GM10248 (cell line): ENCODE data around the gene TTC33.

ENCODE experiments used
- CTCF ChIA-PET: fragments of 300-600 bp; sonication (Branson Sonifier 250); formaldehyde crosslinking; extraction: SDS; loops from one replicate; lab custom pipeline; 2021; ENCODE audit warnings: antibody characterized with exemption; lab: Yijun Ruan, JAX
- POLR2A ChIA-PET: fragments of 350-650 bp; sonication (Branson Sonifier 250); formaldehyde crosslinking; extraction: SDS; loops from one replicate; lab custom pipeline; 2020; ENCODE audit warnings: antibody characterized with exemption; lab: Yijun Ruan, JAX
- DNase-seq: peaks from one replicate; pipeline ENCODE4 v3.0.0; 2012; ENCODE audit errors: extremely low spot score
- CTCF ChIP-seq: IDR thresholded peaks from 2 replicates; pipeline ENCODE4 v1.5.1; 2012; ENCODE audit warnings: mild to moderate bottlenecking, low read depth; ENCODE audit errors: extremely low read depth, missing control alignments, control extremely low read depth

TTC33 gene

DNA sequence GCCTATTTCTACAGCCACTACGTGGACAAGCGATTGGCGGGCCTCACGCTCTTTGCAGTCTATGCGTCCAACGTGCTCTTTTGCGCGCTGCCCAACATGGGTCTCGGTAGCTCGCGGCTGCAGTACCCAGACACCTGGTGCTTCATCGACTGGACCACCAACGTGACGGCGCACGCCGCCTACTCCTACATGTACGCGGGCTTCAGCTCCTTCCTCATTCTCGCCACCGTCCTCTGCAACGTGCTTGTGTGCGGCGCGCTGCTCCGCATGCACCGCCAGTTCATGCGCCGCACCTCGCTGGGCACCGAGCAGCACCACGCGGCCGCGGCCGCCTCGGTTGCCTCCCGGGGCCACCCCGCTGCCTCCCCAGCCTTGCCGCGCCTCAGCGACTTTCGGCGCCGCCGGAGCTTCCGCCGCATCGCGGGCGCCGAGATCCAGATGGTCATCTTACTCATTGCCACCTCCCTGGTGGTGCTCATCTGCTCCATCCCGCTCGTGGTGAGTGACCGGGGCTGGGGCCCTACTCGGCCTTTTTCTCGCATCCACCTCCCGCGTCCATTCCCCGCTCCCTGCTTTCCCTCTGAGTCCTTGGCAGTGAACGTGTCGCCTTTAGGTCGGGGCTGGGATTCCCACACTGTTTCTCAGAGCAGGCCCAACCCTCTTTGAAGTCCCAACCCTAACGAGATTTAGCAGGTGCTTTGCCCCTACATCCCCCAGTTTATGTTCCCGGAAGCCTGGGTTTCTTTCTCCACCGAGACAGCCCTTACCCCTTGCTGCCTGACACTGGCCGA, 74.2 kb downstream of the TTC33 start:
- POLR2A ChIA-PET = no interaction called here
- CTCF ChIA-PET = interaction anchor here (5.5 kb wide), 1 partner anchor 733 kb away, joined by 34 read pairs; no protein-coding TSS in a partner anchor
- DNase-seq = peak; percentile 19
- no peak for TF ChIP-seq CTCF

GRCh38 chr5:40680741-40681362, 74.9 kb downstream of the TTC33 start:
- ChIA-PET CTCF (interaction anchor here (0.7 to 1.1 kb wide), 2 partner anchors 19 to 291 kb away, joined by 3 read pairs; no protein-coding TSS in a partner anchor), POLR2A (no interaction called here)
- TF ChIP-seq CTCF = no peak
- peak; percentile 22 for DNase-seq

- DNase-seq = peak; percentile 10
- ChIA-PET CTCF (interaction anchor here (0.7 to 1.7 kb wide), 3 partner anchors 20 to 290 kb away, joined by 3 to 5 read pairs (median 3); no protein-coding TSS in a partner anchor), POLR2A (no interaction called here)
- TF ChIP-seq CTCF = no peak
Measured at GRCh38 chr5:40679913-40680681, 75.7 kb downstream of the TTC33 start, which contains the start of gene PTGER4. TSS of gene PTGER4 (plus strand) at chr5:40679915. CDS start at chr5:40680994, 1,079 bp downstream.

DNA sequence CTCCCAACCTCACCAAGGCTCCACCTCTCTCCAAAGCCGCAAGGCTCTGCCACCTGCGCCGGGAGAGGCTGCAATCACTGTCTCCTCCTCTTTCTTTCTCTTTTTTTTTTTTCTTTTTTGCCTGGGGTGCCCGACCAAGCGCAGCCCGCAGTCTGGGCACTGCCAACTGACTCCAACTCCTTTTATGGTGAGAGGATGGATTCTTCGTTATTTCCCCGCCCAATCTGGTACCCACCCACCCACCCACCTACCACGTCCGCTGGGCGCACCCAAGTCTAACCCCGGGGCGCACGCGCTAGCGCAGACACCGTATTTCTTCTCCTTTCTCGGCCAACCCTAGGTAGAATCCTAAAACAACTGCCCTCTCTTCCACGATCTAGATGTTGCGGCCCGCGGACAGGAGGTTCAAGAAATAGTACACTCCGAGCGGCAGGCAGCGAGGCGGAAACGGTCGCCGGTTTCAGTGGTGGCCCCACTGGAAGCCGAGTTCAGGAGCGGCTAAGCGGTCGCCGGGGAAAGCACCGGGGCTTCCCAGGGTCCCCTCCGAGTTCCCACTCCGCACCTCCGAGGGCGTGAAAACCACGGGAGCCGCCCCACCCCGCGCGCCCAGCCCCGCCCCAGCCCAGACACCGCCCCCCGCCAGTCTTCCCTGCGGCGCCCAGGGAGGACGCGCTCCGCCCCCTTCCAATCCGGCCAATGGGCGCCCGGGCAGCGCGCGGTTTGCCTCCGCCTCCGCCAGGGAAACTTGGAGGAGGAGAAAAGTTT, 76.4 kb downstream of the TTC33 start:
- POLR2A ChIA-PET = no interaction called here
- peak; percentile 87 for DNase-seq
- no peak for TF ChIP-seq CTCF
- CTCF ChIA-PET = interaction anchor here (1.1 to 1.7 kb wide), 2 partner anchors 56 to 289 kb away, joined by 3 to 5 read pairs; no protein-coding TSS in a partner anchor

DNA sequence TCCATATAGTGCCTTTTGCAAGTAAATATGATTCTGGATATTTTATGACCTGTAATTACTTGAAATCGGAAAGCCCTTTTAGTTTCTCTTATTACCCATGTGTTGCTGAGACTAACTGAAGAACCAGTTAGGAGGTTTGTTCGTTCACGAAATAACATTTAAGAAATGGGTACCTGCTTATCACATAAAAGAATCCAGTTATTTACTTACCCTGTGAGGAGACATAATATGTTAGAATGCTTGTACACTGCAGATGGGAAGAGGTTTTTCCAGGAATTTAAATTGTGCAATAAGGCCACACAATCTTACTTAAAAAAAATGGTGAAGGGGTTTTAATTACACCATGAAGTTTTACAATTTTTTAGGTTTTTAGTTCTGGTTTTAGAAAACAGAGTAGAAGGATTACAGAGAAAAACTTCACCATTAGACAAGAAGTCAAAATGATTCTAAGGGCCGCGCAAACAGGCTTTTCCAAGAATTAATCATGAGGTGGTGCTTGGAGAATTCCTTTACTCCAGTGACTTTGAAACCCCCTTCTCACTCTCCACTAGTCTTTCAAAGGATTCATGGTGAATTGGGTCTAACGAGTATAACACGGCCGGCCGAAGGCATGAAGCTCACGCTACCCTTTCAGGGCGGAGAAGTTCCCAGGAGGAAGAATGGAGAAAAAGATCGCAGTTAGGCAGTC, 77.2 kb downstream of the TTC33 start:
- no peak for TF ChIP-seq CTCF
- CTCF ChIA-PET = interaction anchor here (1.7 kb wide), 1 partner anchor 57 kb away, joined by 5 read pairs; no protein-coding TSS in a partner anchor
- DNase-seq = peak; percentile 15
- POLR2A ChIA-PET = no interaction called here
